A549 (cell line): Measurements from ENCODE around the gene FCHSD1. TPM values are rescaled to one million over a fixed set of nuclear protein-coding genes. Genes with fewer than 3 reads are reported as not detected.
A peak's percentile ranks its signal among the peaks of the same experiment; 100 is the strongest.

Experiments
- ATAC-seq, 2 experiments: fragments of 200-7000 bp in 1 of 2; fragments of >200 bp in 1 of 2; cut with Nextera tagmentation in 1 of 2; cut with Tn5 transposase in 1 of 2; 3 replicates each; pipeline versions ENCODE4 v1.8.0 to v1.9.1; 2018 to 2020; ENCODE audit warnings: mild to moderate bottlenecking in 1 of 2, moderate library complexity in 1 of 2
- CTCF ChIA-PET: fragments of 300-600 bp; sonication (Branson Sonifier 250); formaldehyde crosslinking; extraction: SDS; loops from one replicate; lab custom pipeline; 2021; ENCODE audit warnings: antibody characterized with exemption, inconsistent platforms; lab: Yijun Ruan, JAX
- POLR2A ChIA-PET: fragments of 350-600 bp; formaldehyde crosslinking; extraction: SDS; loops from one replicate; lab custom pipeline; 2021; ENCODE audit warnings: antibody characterized with exemption, inconsistent platforms; lab: Yijun Ruan, JAX
- DNase-seq, 2 experiments: peaks; one replicate each; pipeline versions ENCODE4 v3.0.0 to v3.0.0-alpha.2; 2011 to 2016; ENCODE audit warnings: low read depth in 1 of 2, low spot score in 1 of 2
- FAIRE-seq: peaks from 2 replicates; lab custom pipeline; 2011; peaks lifted over from hg19 to GRCh38; lab: Jason Lieb, UNC
- H3K27ac ChIP-seq, 2 experiments: fragments of >200 bp; sonication (Bioruptor Twin); formaldehyde crosslinking; 3 replicates each; pipeline ENCODE4 v1.5.1; 2016 to 2017
- H3K4me1 ChIP-seq: fragments of >200 bp; sonication (Bioruptor Twin); formaldehyde crosslinking; 3 replicates; pipeline ENCODE4 v1.6.1; 2016
- H3K4me2 ChIP-seq: fragments of >200 bp; sonication (Bioruptor Twin); formaldehyde crosslinking; 3 replicates; pipeline ENCODE4 v1.6.1; 2016
- H3K4me3 ChIP-seq: fragments of >200 bp; sonication (Bioruptor Twin); formaldehyde crosslinking; 3 replicates; pipeline ENCODE4 v1.5.1; 2016
- H3K9me3 ChIP-seq: fragments of >200 bp; sonication (Bioruptor Twin); formaldehyde crosslinking; 3 replicates; pipeline ENCODE4 v1.6.1; 2016
- BHLHE40 ChIP-seq: IDR thresholded peaks from 2 replicates; pipeline ENCODE4 v1.6.1; 2012; ENCODE audit warnings: low read depth, low read length, inconsistent platforms
- CEBPB ChIP-seq, 2 experiments: fragments of >200 bp in 1 of 2; sonication (Bioruptor Twin) in 1 of 2; formaldehyde crosslinking in 1 of 2; IDR thresholded peaks; 2 replicates each; pipeline ENCODE4 v1.6.1; 2012 to 2016
- CTCF ChIP-seq: fragments of >200 bp; sonication (Bioruptor Twin); formaldehyde crosslinking; IDR thresholded peaks from 3 replicates; pipeline ENCODE4 v1.5.1; 2016
- FOSB ChIP-seq: fragments of 250-450 bp; sonication (Bioruptor Pico); IDR thresholded peaks from 2 replicates; pipeline ENCODE4 v1.5.0; 2020; ENCODE audit warnings: mild to moderate bottlenecking, moderate library complexity
- FOSL2 ChIP-seq, 2 experiments: fragments of 450-650 bp in 1 of 2; fragments of >200 bp in 1 of 2; sonication (Bioruptor Twin) in 1 of 2; formaldehyde crosslinking; IDR thresholded peaks; 2 replicates each; pipeline versions ENCODE4 v1.5.0 to v1.6.1; 2016 to 2020; ENCODE audit warnings: mild to moderate bottlenecking in 1 of 2, moderate library complexity in 1 of 2
- FOXS1 ChIP-seq: fragments of 250-450 bp; sonication (Bioruptor Pico); IDR thresholded peaks from 2 replicates; pipeline ENCODE4 v1.5.0; 2020; ENCODE audit warnings: mild to moderate bottlenecking, moderate library complexity
- HOXA7 ChIP-seq: fragments of 250-450 bp; sonication (Bioruptor Pico); IDR thresholded peaks from 2 replicates; pipeline ENCODE4 v1.5.0; 2020; ENCODE audit warnings: mild to moderate bottlenecking, moderate library complexity
- JUN ChIP-seq, 2 experiments: fragments of >200 bp; sonication (Bioruptor Twin); formaldehyde crosslinking; IDR thresholded peaks; 2 replicates in 1 of 2; 3 replicates in 1 of 2; pipeline ENCODE4 v1.6.1; 2016 to 2017
- JUNB ChIP-seq: fragments of >200 bp; sonication (Bioruptor Twin); formaldehyde crosslinking; IDR thresholded peaks from 2 replicates; pipeline ENCODE4 v1.6.1; 2016
- KDM1A ChIP-seq: fragments of 200-600 bp; sonication (generic); IDR thresholded peaks from 2 replicates; pipeline ENCODE4 v1.6.1; 2016; ENCODE audit warnings: low read depth, mild to moderate bottlenecking
- MAFK ChIP-seq: fragments of 450-650 bp; IDR thresholded peaks from 2 replicates; pipeline ENCODE4 v1.6.1; 2014; ENCODE audit not compliant: partially characterized antibody
- MYC ChIP-seq: IDR thresholded peaks from 2 replicates; pipeline ENCODE4 v1.6.1; 2012; ENCODE audit warnings: mild to moderate bottlenecking, inconsistent platforms, low read length, improper control_type of control experiment, borderline replicate concordance
- RAD21 ChIP-seq, 2 experiments: fragments of >200 bp in 1 of 2; sonication (Bioruptor Twin) in 1 of 2; formaldehyde crosslinking in 1 of 2; IDR thresholded peaks in 1 of 2; conservative IDR thresholded peaks in 1 of 2; 2 replicates in 1 of 2; 3 replicates in 1 of 2; pipeline ENCODE4 v1.6.1; 2012 to 2018; ENCODE audit warnings: inconsistent platforms in 1 of 2
- RCOR1 ChIP-seq: fragments of 150-350 bp; IDR thresholded peaks from 2 replicates; pipeline ENCODE4 v1.6.1; 2014; ENCODE audit warnings: antibody characterized with exemption, low read length, low read depth
- SMC3 ChIP-seq: fragments of >200 bp; sonication (Bioruptor Twin); formaldehyde crosslinking; IDR thresholded peaks from 3 replicates; pipeline ENCODE4 v1.6.1; 2018; ENCODE audit warnings: inconsistent platforms
- ZC3H11A ChIP-seq: fragments of 450-650 bp; IDR thresholded peaks from 2 replicates; pipeline ENCODE4 v1.6.1; 2014; ENCODE audit warnings: antibody characterized with exemption, mild to moderate bottlenecking
- WGBS: methylation state at CpG from one replicate; pipeline ENCODE4 v1.1.6; 2017; ENCODE audit errors: missing lambda C conversion rate; 5-methylcytosine and 5-hydroxymethylcytosine counted together
- polyA plus RNA-seq, 4 experiments: library from polyadenylated mRNA; depleted of rRNA in 3 of 4; stranded (reverse); fragments of >200 nt; fragmentation: RNase III in 1 of 4; extraction: RNeasy Plus Mini Kit Qiagen cat#74134 plus additional on column Dnase treatment in 1 of 4; gene quantifications; 2 replicates in 3 of 4; 3 replicates in 1 of 4; pipeline ENCODE4 v1.2.3, GENCODE V29; 2011 to 2017

The FCHSD1 gene
- polyA plus RNA-seq, 2 of the 4 experiments (the other 2 are of a cell fraction): 12.2 to 14.5 TPM

- TF ChIP-seq KDM1A: no peak
- peak; percentile 91 for TF ChIP-seq CTCF
- peak; percentile 84 for TF ChIP-seq RAD21 (conservative IDR thresholded peaks at IDR 0.05 in 1 of 2, IDR thresholded peaks at IDR 0.05 in 1 of 2)
- TF ChIP-seq SMC3: peak; percentile 73
- Histone ChIP-seq H3K4me2 (no peak overlapping the region), H3K9me3 (no peaks in the 10 kb centered on the region), H3K4me3 (no peak overlapping the region), H3K4me1 (peaks cover 4% of the 10 kb centered on the region; the same call in 1 of the 3 replicates), H3K27ac (no peak overlapping the region)
- FAIRE-seq (no peak), DNase-seq (peak; percentile 69 to 78), ATAC-seq (peak; percentile 89 to 97)
- ChIA-PET CTCF (interaction anchor here (0.5 to 11.0 kb wide), 49 partner anchors 9 to 887 kb away, joined by 3 to 120 read pairs (median 4); partner anchors contain the start of genes ARAP3, FCHSD1, HDAC3 and PCDH1), POLR2A (interaction anchor here (0.5 to 0.6 kb wide), 2 partner anchors 185 to 241 kb away, joined by 3 to 4 read pairs; no protein-coding TSS in a partner anchor)
- WGBS: 43% methylated on average over 5 of the region's 13 CpGs
Measured at GRCh38 chr5:141664733-141665461, 13.7 kb upstream of the FCHSD1 start.

- Histone ChIP-seq H3K4me2 (no peak overlapping the region), H3K4me1 (peaks cover 4% of the 10 kb centered on the region; the same call in 1 of the 3 replicates)
- ATAC-seq (no peak), DNase-seq (no peak)
- WGBS: 88% methylated on average over 8 of the region's 8 CpGs
- CTCF ChIA-PET: interaction anchor here (0.6 to 11.0 kb wide), 9 partner anchors 12 to 297 kb away, joined by 3 to 120 read pairs (median 5); partner anchors contain the start of genes ARAP3, FCHSD1 and PCDH1
- no peak for TF ChIP-seq FOXS1 (CRISPR knock-in tag)
- no peak for TF ChIP-seq JUN (IDR thresholded peaks at IDR 0.05)
- TF ChIP-seq MAFK: no peak
- TF ChIP-seq, all 56 proteins: peak for 0
- Histone ChIP-seq H3K9me3 (no peaks in the 10 kb centered on the region), H3K27ac (no peak overlapping the region), H3K4me3 (no peak overlapping the region)
- POLR2A ChIA-PET: no interaction called here
- FAIRE-seq: no peak
Measured at GRCh38 chr5:141663506-141663905, 12.3 kb upstream of the FCHSD1 start.

- FAIRE-seq: no peak
- TF ChIP-seq HOXA7 (CRISPR knock-in tag) (no peak), MYC (no peak), MAFK (no peak), FOXS1 (CRISPR knock-in tag) (no peak), CEBPB (IDR thresholded peaks at IDR 0.05) (no peak), FOSB (CRISPR knock-in tag) (no peak), JUNB (no peak), ZC3H11A (no peak), BHLHE40 (no peak)
- no peak for ATAC-seq
- Histone ChIP-seq H3K27ac (no peak overlapping the region), H3K4me2 (no peak overlapping the region), H3K4me1 (peaks cover 12% of the 10 kb centered on the region), H3K9me3 (no peaks in the 10 kb centered on the region), H3K4me3 (no peak overlapping the region)
- POLR2A ChIA-PET: no interaction called here
- WGBS: 85% methylated on average over 17 of the region's 17 CpGs
- DNase-seq: no peak
- CTCF ChIA-PET: interaction anchor here (1.0 to 4.1 kb wide), 4 partner anchors 9 to 218 kb away, joined by 3 to 41 read pairs (median 4); partner anchors contain the start of gene ARAP3
Measured at GRCh38 chr5:141662028-141662427, 10.8 kb upstream of the FCHSD1 start.

GRCh38 chr5:141657937-141658545, 6.8 kb upstream of the FCHSD1 start:
- H3K4me1 ChIP-seq: peaks cover 9% of the 10 kb centered on the region
- H3K27ac ChIP-seq: no peak overlapping the region
- H3K4me3 ChIP-seq: no peak overlapping the region
- 0 out of 2 replicates have a peak, but pooled peaks have one; percentile 27 for TF ChIP-seq FOSL2 (IDR thresholded peaks at IDR 0.05)
- TF ChIP-seq FOSL2 (CRISPR knock-in tag; IDR thresholded peaks at IDR 0.05): peak; percentile 93
- TF ChIP-seq RCOR1: no peak
- TF ChIP-seq JUNB: 0 out of 2 replicates have a peak, but pooled peaks have one; percentile 17
- 61% methylated on average over 8 of the region's 8 CpGs for WGBS
- H3K4me2 ChIP-seq: peak overlapping the region; percentile 35
- ChIA-PET CTCF (interaction anchor here (0.8 to 2.4 kb wide), 10 partner anchors 11 to 303 kb away, joined by 3 to 11 read pairs (median 5); partner anchors contain the start of gene DIAPH1), POLR2A (no interaction called here)
- no peak for FAIRE-seq
- peak; percentile 63 to 70 for DNase-seq
- ATAC-seq: peak; percentile 32 to 44; a peak in 3 of 6 replicates
- no peaks in the 10 kb centered on the region for H3K9me3 ChIP-seq
